ENCODE results near the gene GPR50.
A peak's percentile ranks its signal among the peaks of the same experiment; 100 is the strongest.

Gene GPR50

DNA sequence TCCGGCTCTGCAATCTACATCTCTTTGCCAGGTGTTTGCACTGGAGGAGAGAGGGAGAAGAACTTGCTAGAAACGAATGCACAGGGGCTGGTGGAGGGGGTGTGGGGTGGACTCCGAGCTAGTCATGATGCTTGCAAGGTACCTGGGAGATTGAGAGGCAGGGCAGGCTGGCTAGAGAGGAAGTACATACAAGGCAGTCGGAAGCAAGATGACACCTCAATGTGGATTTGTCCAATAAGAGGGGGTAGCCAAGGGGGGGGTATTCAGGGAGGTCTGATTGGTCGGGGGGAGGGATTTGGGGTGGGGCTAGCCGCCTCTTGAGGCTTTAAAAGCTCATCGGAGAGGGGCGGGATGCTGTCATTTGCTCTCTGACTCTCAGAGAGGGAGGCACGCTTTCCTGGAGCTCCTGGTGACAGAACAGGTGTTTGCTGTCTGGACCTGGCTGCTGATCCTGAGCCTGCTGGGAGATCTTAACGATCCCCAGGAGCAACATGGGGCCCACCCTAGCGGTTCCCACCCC lies at the start of gene GPR50:
Gene GPR50, plus strand, starts transcription at position 354 of the 520 bp plus-strand sequence. Its CDS starts 138 bp downstream, at position 492.
- ATAC-seq (replicated peaks; ENCODE audit: extremely low read depth, poor library complexity, severe bottlenecking) = no peak
- Mint-ChIP-seq H3K9me3 (no peaks in the 10 kb centered on the region), H3K4me1 (peaks cover 6% of the 10 kb centered on the region), H3K27ac (ENCODE audit: low read depth) (no peak within 1 kb of the TSS), H3K27me3 (peaks cover 71% of the 10 kb centered on the region), H3K4me3 (no peak within 1 kb of the TSS), H3K36me3 (ENCODE audit: insufficient read depth) (no peaks in the 10 kb centered on the region)
- DNase-seq (ENCODE audit: low spot score in 2 of 2) = no peak

DNA sequence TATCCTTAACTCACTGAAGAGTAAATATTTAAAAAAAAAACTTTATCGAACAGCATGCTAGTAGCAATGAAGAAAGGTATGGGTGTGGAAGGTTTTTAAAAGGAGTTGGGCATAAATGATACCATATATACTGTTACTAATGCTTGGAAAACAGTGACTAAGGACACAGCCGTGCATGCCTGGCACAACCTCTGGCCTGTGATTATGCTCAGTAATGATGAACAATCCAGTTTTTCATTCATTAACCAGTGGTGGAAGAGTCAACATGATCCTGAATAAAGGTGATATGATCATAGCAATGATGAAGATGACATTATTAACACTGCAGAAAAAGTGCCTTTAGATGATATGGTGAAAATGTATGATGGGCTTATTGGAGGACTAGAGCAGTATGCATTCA lies 43.9 kb upstream of the GPR50 start:
- H3K36me3 Mint-ChIP-seq (ENCODE audit: insufficient read depth) = no peaks in the 10 kb centered on the region
- no peaks in the 10 kb centered on the region for H3K9me3 Mint-ChIP-seq
- no peak for ATAC-seq (replicated peaks; ENCODE audit: extremely low read depth, poor library complexity, severe bottlenecking)
- DNase-seq (ENCODE audit: low spot score in 2 of 2) = no peak
- no peaks in the 10 kb centered on the region for H3K4me1 Mint-ChIP-seq
- H3K4me3 Mint-ChIP-seq = no peak overlapping the region
- no peak overlapping the region for H3K27ac Mint-ChIP-seq (ENCODE audit: low read depth)
- no peaks in the 10 kb centered on the region for H3K27me3 Mint-ChIP-seq

DNA sequence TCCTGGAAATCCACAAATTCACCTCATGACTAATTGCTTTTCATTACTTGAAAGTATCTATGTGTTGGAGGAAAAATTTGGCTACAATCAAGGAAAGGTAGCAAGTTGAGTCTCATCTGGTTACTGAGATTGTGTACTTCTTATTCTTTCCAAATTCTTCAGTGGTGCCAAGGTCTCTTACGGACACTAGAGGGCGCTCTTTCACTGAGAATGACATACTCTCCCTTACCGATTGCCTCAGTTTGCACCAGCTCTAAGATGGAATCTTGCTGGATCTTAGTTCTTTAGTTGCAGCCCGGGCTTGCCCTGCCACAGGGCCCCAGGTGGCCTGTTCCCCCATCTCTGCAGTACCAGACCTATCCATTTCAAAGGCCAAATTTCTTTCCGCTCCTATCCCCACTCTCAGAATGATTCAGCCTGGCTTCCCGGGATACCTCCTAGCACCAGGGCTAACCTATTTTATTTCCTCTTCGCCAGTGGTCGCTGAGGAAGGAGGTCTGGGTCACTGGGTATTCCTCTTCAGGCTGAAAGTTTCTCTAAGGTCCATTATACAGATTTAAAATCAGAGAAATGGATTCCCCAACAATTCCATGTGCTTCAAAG lies 24.6 kb upstream of the GPR50 start:
- H3K9me3 Mint-ChIP-seq = no peaks in the 10 kb centered on the region
- H3K27me3 Mint-ChIP-seq = peaks cover 25% of the 10 kb centered on the region
- H3K36me3 Mint-ChIP-seq (ENCODE audit: insufficient read depth) = no peaks in the 10 kb centered on the region
- no peaks in the 10 kb centered on the region for H3K4me1 Mint-ChIP-seq
- no peak overlapping the region for H3K4me3 Mint-ChIP-seq
- no peak overlapping the region for H3K27ac Mint-ChIP-seq (ENCODE audit: low read depth)
- DNase-seq (ENCODE audit: low spot score in 2 of 2) (peak; percentile 9 to 12), ATAC-seq (replicated peaks; ENCODE audit: extremely low read depth, poor library complexity, severe bottlenecking) (no peak)

DNA sequence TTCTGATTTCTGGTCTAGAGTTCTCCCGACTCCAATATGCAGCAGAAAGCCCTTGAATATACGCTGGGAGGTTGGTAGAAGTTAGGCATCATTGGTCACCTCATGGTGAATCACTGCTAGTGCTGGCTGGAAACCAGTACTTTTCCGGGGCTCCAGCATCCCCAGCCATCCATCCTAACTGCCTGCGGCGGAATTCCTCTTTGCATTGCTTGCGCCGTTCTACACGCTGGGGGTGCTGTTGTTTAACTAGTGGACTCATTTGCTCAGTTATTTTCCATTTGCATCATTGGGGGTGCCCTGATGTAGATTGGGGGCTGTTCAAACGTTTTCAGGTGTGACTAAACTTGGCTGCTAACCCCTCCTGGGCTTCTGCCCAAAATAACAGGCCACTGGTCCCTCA lies 23.3 kb upstream of the GPR50 start:
- Mint-ChIP-seq H3K4me1 (no peaks in the 10 kb centered on the region), H3K36me3 (ENCODE audit: insufficient read depth) (no peaks in the 10 kb centered on the region), H3K27me3 (peaks cover 25% of the 10 kb centered on the region), H3K4me3 (no peak overlapping the region), H3K27ac (ENCODE audit: low read depth) (no peak overlapping the region), H3K9me3 (no peaks in the 10 kb centered on the region)
- ATAC-seq (replicated peaks; ENCODE audit: extremely low read depth, poor library complexity, severe bottlenecking) (no peak), DNase-seq (ENCODE audit: low spot score in 2 of 2) (no peak)

DNA sequence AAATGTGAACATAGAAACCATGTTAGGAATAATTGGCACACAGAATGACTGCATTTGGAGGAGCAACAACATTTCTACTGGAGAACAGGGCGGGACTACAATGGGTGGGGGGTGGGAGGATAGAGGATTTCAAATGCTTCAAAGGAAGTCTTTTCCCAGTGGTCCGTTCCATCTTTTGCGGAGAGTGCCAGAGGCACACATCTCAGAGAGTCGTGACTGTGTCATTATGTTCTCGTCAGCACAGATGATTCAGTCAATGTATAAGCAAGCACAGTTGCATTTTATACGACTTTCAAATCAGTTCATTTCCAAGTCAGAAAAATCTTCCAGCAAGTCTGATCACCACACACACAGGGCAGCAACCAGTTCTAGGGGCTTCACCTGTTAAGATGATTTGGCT lies 22.7 kb upstream of the GPR50 start:
- Mint-ChIP-seq H3K27me3 (peaks cover 23% of the 10 kb centered on the region), H3K4me1 (no peaks in the 10 kb centered on the region), H3K36me3 (ENCODE audit: insufficient read depth) (no peaks in the 10 kb centered on the region), H3K9me3 (no peaks in the 10 kb centered on the region), H3K4me3 (no peak overlapping the region), H3K27ac (ENCODE audit: low read depth) (no peak overlapping the region)
- ATAC-seq (replicated peaks; ENCODE audit: extremely low read depth, poor library complexity, severe bottlenecking) (no peak), DNase-seq (ENCODE audit: low spot score in 2 of 2) (no peak)

DNA sequence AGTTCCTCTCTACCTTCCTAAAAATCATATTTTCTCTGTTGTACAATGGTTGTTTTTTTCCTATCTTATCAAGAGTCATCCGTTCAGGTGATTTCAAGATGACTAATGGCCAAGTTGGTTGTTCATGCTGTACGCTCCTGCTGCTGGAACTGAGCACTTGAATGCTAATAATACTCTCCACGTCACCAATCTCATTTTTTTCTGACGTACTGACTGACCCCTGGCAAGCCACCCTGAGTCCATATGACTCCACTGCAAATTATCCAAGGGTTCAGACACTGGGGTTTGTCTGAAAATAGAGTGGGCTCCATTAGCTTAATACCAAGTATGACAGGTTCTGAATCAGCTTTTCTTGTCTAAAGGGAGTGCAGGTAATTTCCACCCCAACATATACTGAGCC lies 21.1 kb upstream of the GPR50 start:
- ATAC-seq (replicated peaks; ENCODE audit: extremely low read depth, poor library complexity, severe bottlenecking) (no peak), DNase-seq (ENCODE audit: low spot score in 2 of 2) (no peak)
- Mint-ChIP-seq H3K36me3 (ENCODE audit: insufficient read depth) (no peaks in the 10 kb centered on the region), H3K9me3 (no peaks in the 10 kb centered on the region), H3K4me1 (no peaks in the 10 kb centered on the region), H3K27me3 (peaks cover 7% of the 10 kb centered on the region), H3K4me3 (no peak overlapping the region), H3K27ac (ENCODE audit: low read depth) (no peak overlapping the region)

DNA sequence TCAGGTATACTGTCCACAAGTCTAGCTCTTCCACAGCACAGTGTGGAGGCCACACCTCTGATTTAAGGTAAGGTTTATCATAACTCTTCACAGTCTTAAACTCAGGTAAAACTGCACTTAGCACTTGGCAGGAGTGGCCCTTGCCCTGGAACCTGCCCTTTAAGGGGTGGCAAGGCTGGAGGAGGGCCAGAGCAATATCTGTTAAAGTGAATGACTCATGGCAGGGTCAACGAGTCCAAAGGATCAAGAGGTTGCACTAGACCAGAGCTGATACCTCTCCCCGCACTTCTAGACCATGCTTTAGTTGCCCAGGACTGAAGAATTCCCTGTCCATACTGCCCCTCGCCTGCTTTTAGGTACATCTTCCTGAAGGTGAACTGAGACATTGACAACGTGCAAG lies 14.7 kb upstream of the GPR50 start:
- Mint-ChIP-seq H3K4me3 (no peak overlapping the region), H3K4me1 (no peaks in the 10 kb centered on the region), H3K27me3 (peaks cover 29% of the 10 kb centered on the region), H3K36me3 (ENCODE audit: insufficient read depth) (no peaks in the 10 kb centered on the region), H3K9me3 (no peaks in the 10 kb centered on the region), H3K27ac (ENCODE audit: low read depth) (no peak overlapping the region)
- ATAC-seq (replicated peaks; ENCODE audit: extremely low read depth, poor library complexity, severe bottlenecking) (no peak), DNase-seq (ENCODE audit: low spot score in 2 of 2) (no peak)

DNA sequence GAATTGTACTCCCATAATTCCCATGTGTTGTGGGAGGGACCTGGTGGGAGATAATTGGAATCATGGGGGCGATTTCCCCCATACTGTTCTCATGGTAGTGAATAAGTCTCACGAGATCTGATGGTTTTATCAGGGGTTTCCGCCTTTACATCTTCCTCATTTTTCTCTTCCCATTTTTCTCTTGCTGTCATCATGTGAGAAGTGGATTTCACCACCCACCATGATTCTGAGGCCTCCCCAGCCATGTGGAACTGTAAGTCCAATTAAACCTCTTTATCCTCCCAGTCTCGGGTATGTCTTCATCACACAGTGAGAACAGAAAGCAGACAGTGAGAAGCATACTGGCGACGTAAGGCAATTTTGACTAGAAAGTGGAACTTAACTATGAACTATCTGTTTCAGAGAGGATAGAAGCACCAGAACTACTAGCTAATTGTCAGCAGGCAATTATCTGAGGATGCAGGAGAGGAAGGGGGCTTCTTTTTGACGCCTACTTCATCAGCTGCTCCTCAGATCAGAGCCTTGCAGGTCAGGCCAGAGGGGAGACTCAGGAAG lies 8.5 kb upstream of the GPR50 start:
- DNase-seq (ENCODE audit: low spot score in 2 of 2) = no peak
- Mint-ChIP-seq H3K9me3 (no peaks in the 10 kb centered on the region), H3K27ac (ENCODE audit: low read depth) (no peak overlapping the region), H3K27me3 (peaks cover 31% of the 10 kb centered on the region), H3K4me3 (no peak overlapping the region), H3K36me3 (ENCODE audit: insufficient read depth) (no peaks in the 10 kb centered on the region), H3K4me1 (no peaks in the 10 kb centered on the region)
- ATAC-seq (replicated peaks; ENCODE audit: extremely low read depth, poor library complexity, severe bottlenecking) = no peak

DNA sequence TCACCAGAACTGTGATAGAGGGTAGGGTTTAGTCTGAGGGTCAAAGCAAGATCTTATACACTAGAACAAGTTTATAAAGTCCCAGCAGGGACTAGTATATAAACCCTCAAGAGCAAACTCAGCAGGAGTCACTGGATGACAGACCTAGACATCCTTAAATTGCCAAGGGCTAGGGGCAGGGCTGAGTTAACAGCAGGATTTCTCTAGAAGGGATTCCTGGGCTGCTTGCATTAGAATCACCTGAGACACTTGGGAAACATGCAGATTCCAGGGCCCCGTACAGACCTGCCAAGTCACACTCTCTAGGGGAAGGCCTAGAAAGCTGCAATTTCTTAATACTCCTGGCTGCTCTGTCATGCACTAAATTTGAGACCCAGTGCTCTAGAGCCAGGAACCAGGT lies 6.6 kb upstream of the GPR50 start:
- H3K27ac Mint-ChIP-seq (ENCODE audit: low read depth) = no peak overlapping the region
- no peak for ATAC-seq (replicated peaks; ENCODE audit: extremely low read depth, poor library complexity, severe bottlenecking)
- H3K4me3 Mint-ChIP-seq = no peak overlapping the region
- peaks cover 25% of the 10 kb centered on the region for H3K27me3 Mint-ChIP-seq
- no peaks in the 10 kb centered on the region for H3K36me3 Mint-ChIP-seq (ENCODE audit: insufficient read depth)
- no peaks in the 10 kb centered on the region for H3K4me1 Mint-ChIP-seq
- H3K9me3 Mint-ChIP-seq = no peaks in the 10 kb centered on the region
- no peak for DNase-seq (ENCODE audit: low spot score in 2 of 2)

DNA sequence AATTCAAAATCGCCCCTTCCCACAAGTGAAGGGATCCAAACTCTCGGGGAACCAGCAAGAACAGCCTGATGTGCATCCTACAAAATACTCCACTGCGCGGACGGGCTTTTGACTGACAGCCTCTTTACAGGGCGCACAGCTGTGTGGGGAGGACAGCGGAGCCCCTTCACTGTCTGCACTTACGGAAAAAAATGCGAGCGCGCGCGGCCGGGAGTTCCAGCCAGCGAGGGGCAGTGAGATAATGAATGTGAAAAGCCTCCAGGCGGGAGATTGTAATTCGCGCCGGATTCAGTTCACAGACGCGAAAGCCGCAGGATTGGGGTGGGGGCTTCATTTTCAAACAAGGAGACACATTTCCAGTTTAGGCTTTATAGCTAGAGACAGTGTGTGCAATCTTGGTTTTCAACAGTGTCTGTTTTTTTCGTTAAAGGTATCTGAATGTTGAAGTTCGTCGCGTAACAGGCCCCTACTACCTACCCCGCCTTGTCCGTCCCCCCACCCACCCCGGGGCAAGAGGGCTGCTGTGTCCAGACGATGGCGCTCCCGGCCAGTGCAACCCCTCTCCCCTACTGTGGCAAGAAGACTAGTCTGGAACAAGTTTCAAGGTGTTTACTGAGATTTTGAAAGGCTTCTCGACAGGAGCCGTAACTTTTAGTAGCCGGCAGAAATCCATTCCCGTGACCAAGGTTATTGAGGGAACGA lies 1.7 kb upstream of the GPR50 start:
- Mint-ChIP-seq H3K27ac (ENCODE audit: low read depth) (no peak overlapping the region), H3K4me3 (no peak overlapping the region), H3K9me3 (no peaks in the 10 kb centered on the region), H3K36me3 (ENCODE audit: insufficient read depth) (no peaks in the 10 kb centered on the region), H3K27me3 (peaks cover 55% of the 10 kb centered on the region), H3K4me1 (peaks cover 6% of the 10 kb centered on the region)
- ATAC-seq (replicated peaks; ENCODE audit: extremely low read depth, poor library complexity, severe bottlenecking) (no peak), DNase-seq (ENCODE audit: low spot score in 2 of 2) (no peak)

DNA sequence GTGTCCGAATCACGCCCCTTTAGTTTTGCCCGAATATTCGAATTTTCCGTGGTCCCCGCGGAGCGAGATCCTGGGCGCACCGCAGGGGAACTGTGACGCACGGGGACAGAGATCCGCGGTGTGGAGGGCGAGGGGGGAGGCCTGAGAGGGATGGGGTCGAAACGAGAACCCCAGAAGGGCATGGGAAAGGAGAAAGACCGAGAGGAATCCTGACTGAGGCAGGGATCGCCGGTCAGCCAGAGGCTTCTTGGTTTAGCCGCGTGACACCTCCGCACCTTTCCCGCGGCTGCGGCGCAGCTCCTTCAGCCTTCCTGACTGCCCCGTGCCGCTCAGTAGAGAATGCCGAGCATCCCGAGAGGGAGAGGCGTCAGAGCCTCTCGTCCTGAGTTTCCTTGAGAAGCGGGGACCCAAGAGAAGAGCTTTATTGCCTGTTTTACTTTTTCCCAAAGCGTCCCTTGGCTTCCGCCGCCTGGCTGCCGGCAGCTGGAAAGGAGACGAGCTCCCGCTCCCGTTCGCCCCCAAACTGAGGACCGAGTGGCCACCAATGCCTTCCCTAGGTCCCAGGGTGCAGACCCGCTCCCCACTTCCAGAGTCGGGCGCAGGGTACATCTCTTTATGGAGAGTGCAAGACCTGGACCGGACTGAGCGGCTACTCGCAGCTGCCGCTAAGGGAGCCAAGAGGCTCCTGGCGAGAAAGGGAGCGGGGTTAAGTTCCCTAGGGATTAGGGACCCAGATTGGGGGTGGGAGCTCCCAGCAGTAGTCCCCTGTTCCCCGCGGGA lies 911 bp upstream of the GPR50 start:
- DNase-seq (ENCODE audit: low spot score in 2 of 2) = no peak
- peaks cover 63% of the 10 kb centered on the region for H3K27me3 Mint-ChIP-seq

DNA sequence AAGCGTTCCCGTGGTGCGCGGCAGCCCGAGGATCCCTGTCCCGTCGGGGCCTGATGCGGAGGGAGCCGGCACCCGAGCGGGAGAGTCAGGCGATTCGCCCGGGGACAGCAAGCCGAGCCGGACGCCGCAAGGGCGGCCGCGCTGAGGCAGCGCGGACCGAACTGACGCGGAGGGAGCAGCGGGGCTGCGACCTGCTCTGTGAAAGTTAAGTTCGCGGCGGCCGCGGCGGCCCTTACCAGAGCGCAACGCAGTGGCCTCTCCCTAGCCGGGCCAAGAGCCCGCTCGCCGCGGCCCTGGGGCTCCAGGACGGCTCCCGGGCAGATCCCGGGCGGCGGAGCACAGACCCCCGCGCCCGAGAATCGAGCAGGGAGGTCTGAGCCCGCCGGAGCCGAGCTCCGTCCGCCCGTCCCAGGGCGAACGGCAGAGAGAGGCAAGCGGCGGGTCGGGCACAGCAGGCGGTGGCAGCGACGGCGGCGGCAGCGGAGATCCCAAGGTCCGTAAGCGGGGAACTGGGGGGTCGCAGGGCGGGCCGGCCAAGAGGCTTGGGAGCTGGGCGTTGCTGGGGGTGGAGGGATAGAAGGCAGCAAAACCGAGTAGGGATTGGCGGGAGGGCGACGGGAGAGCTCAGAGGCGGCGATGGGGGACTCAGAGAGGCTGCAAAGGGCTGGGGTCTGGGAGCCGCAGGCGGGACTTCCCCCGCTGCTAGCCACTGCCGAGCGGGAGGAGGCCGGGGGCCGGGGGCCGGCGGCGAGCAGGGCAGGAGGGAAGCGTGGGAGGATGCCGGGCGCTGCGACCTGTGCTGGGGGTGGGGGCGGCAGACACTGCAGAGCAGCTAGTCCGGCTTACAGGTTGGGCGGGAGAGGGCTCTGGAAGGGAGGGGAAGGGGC lies 1.0 kb downstream of the GPR50 start:
- no peak for ATAC-seq (replicated peaks; ENCODE audit: extremely low read depth, poor library complexity, severe bottlenecking)
- Mint-ChIP-seq H3K36me3 (ENCODE audit: insufficient read depth) (no peaks in the 10 kb centered on the region), H3K27ac (ENCODE audit: low read depth) (no peak overlapping the region), H3K27me3 (peaks cover 76% of the 10 kb centered on the region), H3K4me3 (no peak overlapping the region), H3K9me3 (no peaks in the 10 kb centered on the region), H3K4me1 (peaks cover 6% of the 10 kb centered on the region)
- no peak for DNase-seq (ENCODE audit: low spot score in 2 of 2)

More for the DNA sequence above, 911 bp upstream of the GPR50 start:
- Mint-ChIP-seq H3K4me1 (peaks cover 6% of the 10 kb centered on the region), H3K9me3 (no peaks in the 10 kb centered on the region), H3K36me3 (ENCODE audit: insufficient read depth) (no peaks in the 10 kb centered on the region), H3K27ac (ENCODE audit: low read depth) (no peak overlapping the region), H3K4me3 (no peak overlapping the region)
- no peak for ATAC-seq (replicated peaks; ENCODE audit: extremely low read depth, poor library complexity, severe bottlenecking)
